Measurements from ENCODE around the gene E2F7. TPM values are rescaled to one million over a fixed set of nuclear protein-coding genes. Genes with fewer than 3 reads are reported as not detected.

Gene E2F7
- total and polyA plus RNA-seq, 2 of the 13 experiments (the other 11 are each of a cell fraction or from before 2014, with no cell fraction given): 1.7 to 7.3 TPM

GRCh38 chr12:77003914-77004313 is 61.5 kb downstream of the E2F7 start:
- 0% methylated on average over 2 of the region's 2 CpGs for WGBS (ENCODE audit: low lambda C conversion rate)
- POLR2A ChIA-PET: no interaction called here
- H3K36me3 ChIP-seq (replicated peaks in 1 of 2; ENCODE audit: control insufficient read depth in 1 of 2, insufficient read depth in 2 of 2, low read length in 2 of 2): no peaks in the 10 kb centered on the region
- no peak for TF ChIP-seq MXI1 (IDR thresholded peaks at IDR 0.05; ENCODE audit: borderline replicate concordance, low read depth, low read length)
- no peak for TF ChIP-seq HNRNPH1 (optimal IDR thresholded peaks at IDR 0.05; ENCODE audit: low read depth, low read length)
- no peak for TF ChIP-seq ZNF713 (CRISPR knock-in tag; IDR thresholded peaks at IDR 0.05)
- no peak for TF ChIP-seq HOXA5 (CRISPR knock-in tag; IDR thresholded peaks at IDR 0.05)
- TF ChIP-seq MIXL1 (CRISPR knock-in tag; IDR thresholded peaks at IDR 0.05): no peak
- TF ChIP-seq PHF5A (CRISPR knock-in tag; IDR thresholded peaks at IDR 0.05; ENCODE audit: low read depth, unreplicated experiment): no peak
- no peak for TF ChIP-seq SYNCRIP (IDR thresholded peaks at IDR 0.05; ENCODE audit: insufficient read depth, low read depth, low read length)
- TF ChIP-seq SMC3 (IDR thresholded peaks at IDR 0.05; ENCODE audit: low read length): no peak
- TF ChIP-seq ZNF280B (CRISPR knock-in tag; IDR thresholded peaks at IDR 0.05; ENCODE audit: borderline replicate concordance): no peak
- TF ChIP-seq ZNF552 (CRISPR knock-in tag; IDR thresholded peaks at IDR 0.05; ENCODE audit: borderline replicate concordance): no peak
- TF ChIP-seq ATRX (CRISPR knock-in tag; IDR thresholded peaks at IDR 0.05; ENCODE audit: borderline replicate concordance): no peak
- no peak for TF ChIP-seq ZBTB10 (CRISPR knock-in tag; IDR thresholded peaks at IDR 0.05; ENCODE audit: borderline replicate concordance)
- TF ChIP-seq ARID4A (CRISPR knock-in tag; IDR thresholded peaks at IDR 0.05; ENCODE audit: borderline replicate concordance): no peak
- no peak for TF ChIP-seq MZF1 (CRISPR knock-in tag; IDR thresholded peaks at IDR 0.05; ENCODE audit: borderline replicate concordance)
- no peak for TF ChIP-seq ZNF382 (CRISPR knock-in tag; IDR thresholded peaks at IDR 0.05; ENCODE audit: borderline replicate concordance)
- H3K27ac ChIP-seq (ENCODE audit: extremely low read length, insufficient read depth, low read length): no peak overlapping the region
- no peaks in the 10 kb centered on the region for H3K9me3 ChIP-seq (ENCODE audit: low read length)
- CTCF ChIA-PET (ENCODE audit: low intra/inter-chr PET ratio, low total read pairs): no interaction called here
- H3K4me3 ChIP-seq (replicated peaks in 1 of 3; ENCODE audit: insufficient read depth in 1 of 3, low read depth in 2 of 3, low read length in 3 of 3): no peak overlapping the region
- in situ Hi-C loops (cut with HindIII; ENCODE audit: extremely low pct_ligation_motif_present, low pct_unique_long_range_greater_than_20kb): no loop called here
- no peak overlapping the region for H2AFZ ChIP-seq (ENCODE audit: low read length)
- H4K20me1 ChIP-seq (ENCODE audit: insufficient read depth, low read length): no peaks in the 10 kb centered on the region
- intact Hi-C loops (cut with micrococcal nuclease; ENCODE audit: unreplicated experiment): no loop called here
- no peaks in the 10 kb centered on the region for H3K4me1 ChIP-seq (ENCODE audit: insufficient read depth, low read length)
- H3K27me3 ChIP-seq (ENCODE audit: control insufficient read depth in 1 of 2, insufficient read depth in 2 of 2, low read length in 2 of 2): peaks cover 0 to 5% of the 10 kb centered on the region in 2 experiments; a peak in 1 of 5 replicates
- BruUV-seq (replicated peaks): no TSS peak
- FAIRE-seq (no peak), DNase-seq (ENCODE audit: low spot score) (no peak), ATAC-seq (no peak)
- no peak overlapping the region for H3K9ac ChIP-seq (ENCODE audit: insufficient read depth, low read depth, low read length)
- no peak overlapping the region for H3K4me2 ChIP-seq (ENCODE audit: low read depth, low read length)
- H3K79me2 ChIP-seq (ENCODE audit: insufficient read depth, low read length): no peaks in the 10 kb centered on the region
